Karpas-422 (cell line): ENCODE measurements around the gene PRRX1. TPM values are rescaled to one million over a fixed set of nuclear protein-coding genes. Genes with fewer than 3 reads are reported as not detected.

Experiments used
- DNase-seq: peaks from one replicate; pipeline ENCODE4 v3.0.0-alpha.2; 2015
- H2AFZ ChIP-seq: fragments of 200-600 bp; sonication (generic); 2 replicates; pipeline ENCODE4 v1.6.1; 2014; ENCODE audit warnings: antibody characterized with exemption, low read length, mixed read lengths
- H3K27ac ChIP-seq: fragments of 200-600 bp; sonication (generic); 2 replicates; pipeline ENCODE4 v1.5.1; 2014; ENCODE audit warnings: mild to moderate bottlenecking, low read length, moderate library complexity
- H3K27me3 ChIP-seq: fragments of 200-600 bp; sonication (generic); 2 replicates; pipeline ENCODE4 v1.6.1; 2014; ENCODE audit warnings: low read length, mixed read lengths
- H3K36me3 ChIP-seq: fragments of 200-600 bp; sonication (generic); 2 replicates; pipeline ENCODE4 v1.6.1; 2014; ENCODE audit warnings: low read length, mixed read lengths; ENCODE audit not compliant: insufficient read depth
- H3K4me1 ChIP-seq: fragments of 200-600 bp; sonication (generic); 2 replicates; pipeline ENCODE4 v1.6.1; 2014; ENCODE audit warnings: mild to moderate bottlenecking, low read length, mixed read lengths
- H3K4me2 ChIP-seq: fragments of 200-600 bp; sonication (generic); 2 replicates; pipeline ENCODE4 v1.6.1; 2014; ENCODE audit warnings: low read length, low read depth, mild to moderate bottlenecking; ENCODE audit not compliant: poor library complexity, severe bottlenecking
- H3K4me3 ChIP-seq: fragments of 200-600 bp; sonication (generic); 2 replicates; pipeline ENCODE4 v1.5.1; 2014; ENCODE audit warnings: mild to moderate bottlenecking, antibody characterized with exemption, low read length, mixed read lengths
- H3K79me2 ChIP-seq: fragments of 200-600 bp; sonication (generic); 2 replicates; pipeline ENCODE4 v1.6.1; 2014; ENCODE audit warnings: mild to moderate bottlenecking, low read length, mixed read lengths
- H3K9ac ChIP-seq: fragments of 200-600 bp; sonication (generic); 2 replicates; pipeline ENCODE4 v1.6.0; 2014; ENCODE audit warnings: low read length
- H3K9me2 ChIP-seq: fragments of 200-600 bp; sonication (generic), shearing (Covaris generic); replicated peaks from 2 replicates; pipeline ENCODE4 v1.6.0; 2014; ENCODE audit warnings: mild to moderate bottlenecking, low read length, moderate library complexity; ENCODE audit not compliant: insufficient read depth
- H3K9me3 ChIP-seq: fragments of 300-700, 200-600 bp; sonication (generic); 2 replicates; pipeline ENCODE4 v1.6.1; 2014; ENCODE audit warnings: low read length, mixed read lengths
- H4K20me1 ChIP-seq: fragments of 200-600 bp; sonication (generic); 2 replicates; pipeline ENCODE4 v1.6.1; 2014; ENCODE audit warnings: mild to moderate bottlenecking, antibody characterized with exemption, low read length, low read depth; ENCODE audit not compliant: insufficient read depth
- total RNA-seq: library from RNA; depleted of rRNA; stranded (reverse); fragments of >200 nt; shearing (Covaris generic); gene quantifications from 2 replicates; pipeline ENCODE4 v1.2.3, GENCODE V29; 2014; ENCODE audit warnings: low replicate concordance

Gene PRRX1
- total RNA-seq, 1 experiment from 2014 or later = not detected

DNA sequence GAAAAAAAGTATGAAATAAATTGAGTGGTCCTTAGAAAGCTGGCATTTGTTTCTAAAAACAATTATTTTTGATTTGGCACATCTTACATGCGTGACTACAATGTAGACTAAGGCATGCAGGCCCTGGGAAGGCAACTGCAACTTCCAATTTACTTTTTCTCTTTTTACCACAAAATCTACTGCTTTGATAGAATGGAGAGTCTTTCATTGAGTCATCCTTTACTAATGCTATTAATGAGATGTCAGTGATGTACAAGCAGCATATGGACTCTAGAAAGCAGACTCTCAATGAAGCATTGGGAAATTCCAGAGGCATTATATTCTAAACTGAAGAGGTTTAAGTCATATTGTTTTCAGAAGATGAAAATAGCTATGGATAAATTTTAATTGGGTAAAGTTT is 29.6 kb upstream of the PRRX1 start:
- H3K79me2 ChIP-seq = no peaks in the 10 kb centered on the region
- H3K27me3 ChIP-seq = no peaks in the 10 kb centered on the region
- no peaks in the 10 kb centered on the region for H4K20me1 ChIP-seq
- H3K4me3 ChIP-seq = no peak overlapping the region
- H3K9me3 ChIP-seq = no peaks in the 10 kb centered on the region
- no peak overlapping the region for H3K9ac ChIP-seq
- H3K4me1 ChIP-seq = no peaks in the 10 kb centered on the region
- no peak overlapping the region for H3K27ac ChIP-seq
- no peak overlapping the region for H3K4me2 ChIP-seq
- no peak overlapping the region for H2AFZ ChIP-seq
- no peaks in the 10 kb centered on the region for H3K36me3 ChIP-seq
- no peaks in the 10 kb centered on the region for H3K9me2 ChIP-seq
- DNase-seq = no peak

DNA sequence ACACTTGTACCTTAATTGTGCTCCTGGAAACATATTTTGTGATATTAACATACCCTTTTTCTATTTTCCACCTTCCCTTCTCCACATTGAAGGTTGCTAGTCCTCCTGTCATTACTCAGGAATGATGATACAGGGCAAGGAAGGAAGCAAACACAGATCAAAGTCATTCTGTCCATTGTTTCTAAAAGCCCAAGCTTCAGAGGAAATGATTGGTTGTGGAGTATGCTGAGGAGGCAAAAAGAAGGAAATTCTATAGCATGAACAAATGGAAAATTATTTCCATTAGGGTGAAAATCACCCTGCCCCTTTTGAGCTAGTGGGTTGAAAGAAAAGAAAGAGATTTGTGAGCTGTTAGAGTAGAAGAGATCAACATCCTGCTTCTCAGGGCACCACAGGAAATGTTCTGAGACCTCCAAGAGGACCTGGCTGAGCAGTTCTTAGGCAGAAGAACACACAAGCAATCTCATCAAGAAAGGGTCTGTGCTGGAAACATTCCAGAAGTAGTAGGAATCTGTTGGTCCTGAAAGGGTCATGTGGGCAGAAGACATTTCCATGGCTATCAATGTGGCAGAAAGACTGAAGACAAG is 29.0 kb upstream of the PRRX1 start:
- no peak overlapping the region for H3K9ac ChIP-seq
- no peak overlapping the region for H3K4me2 ChIP-seq
- H3K27ac ChIP-seq = no peak overlapping the region
- H3K4me3 ChIP-seq = no peak overlapping the region
- H4K20me1 ChIP-seq = no peaks in the 10 kb centered on the region
- H3K79me2 ChIP-seq = no peaks in the 10 kb centered on the region
- no peak for DNase-seq
- no peaks in the 10 kb centered on the region for H3K27me3 ChIP-seq
- no peaks in the 10 kb centered on the region for H3K4me1 ChIP-seq
- no peaks in the 10 kb centered on the region for H3K36me3 ChIP-seq
- no peaks in the 10 kb centered on the region for H3K9me3 ChIP-seq
- no peak overlapping the region for H2AFZ ChIP-seq
- no peaks in the 10 kb centered on the region for H3K9me2 ChIP-seq

DNA sequence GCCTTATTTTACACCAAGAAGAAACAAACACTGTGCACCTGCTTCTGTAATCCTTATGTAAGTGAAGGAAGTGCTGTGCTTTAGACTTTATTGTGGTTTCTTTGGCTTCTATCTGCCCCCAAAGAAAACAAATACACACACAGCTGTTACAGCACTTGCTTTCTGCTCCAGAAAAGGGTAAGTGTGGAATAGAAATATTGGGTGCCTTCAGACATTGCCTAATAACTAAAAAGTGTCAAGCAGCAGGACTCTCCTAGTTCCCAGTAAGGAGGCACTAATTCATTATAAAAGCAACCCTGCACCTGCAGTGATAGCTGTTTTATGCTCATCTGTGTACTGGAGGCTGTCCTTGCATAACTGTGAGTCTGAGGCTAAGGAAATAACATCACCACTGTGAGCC is 23.4 kb upstream of the PRRX1 start:
- no peaks in the 10 kb centered on the region for H3K36me3 ChIP-seq

DNA sequence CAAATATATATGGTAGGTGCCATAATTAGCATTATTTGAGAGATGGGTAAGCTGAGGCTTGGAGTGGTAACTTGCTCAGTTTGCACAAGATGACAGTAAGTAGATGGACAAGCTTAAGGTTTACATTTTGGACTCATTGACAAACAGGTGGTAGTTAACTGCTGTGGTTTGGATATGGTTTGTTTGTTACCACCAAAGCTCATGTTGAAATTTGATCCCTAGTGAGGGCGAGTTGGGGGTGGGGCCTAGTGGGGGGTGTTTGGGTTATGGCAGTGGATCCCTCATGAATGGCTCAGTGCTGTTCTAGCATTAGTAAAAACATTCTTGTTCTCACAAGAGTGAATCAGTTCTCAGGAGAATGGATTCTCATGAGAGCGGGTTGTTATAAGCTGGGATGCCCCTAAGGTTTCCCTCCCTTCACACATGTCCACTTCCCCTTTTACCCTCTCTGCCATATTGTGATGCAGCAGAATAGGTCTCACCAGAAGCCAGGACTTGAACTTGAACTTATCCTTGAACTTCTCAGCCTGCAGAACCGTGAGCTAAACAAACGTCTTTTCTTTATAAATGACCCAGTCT is 6.6 kb upstream of the PRRX1 start:
- Histone ChIP-seq H3K9me3 (no peaks in the 10 kb centered on the region), H3K9me2 (no peaks in the 10 kb centered on the region), H3K9ac (no peak overlapping the region), H2AFZ (no peak overlapping the region), H3K4me3 (no peak overlapping the region), H3K4me2 (no peak overlapping the region), H4K20me1 (no peaks in the 10 kb centered on the region), H3K27me3 (no peaks in the 10 kb centered on the region), H3K79me2 (no peaks in the 10 kb centered on the region), H3K36me3 (no peaks in the 10 kb centered on the region), H3K4me1 (no peaks in the 10 kb centered on the region), H3K27ac (no peak overlapping the region)
- no peak for DNase-seq

More for the DNA sequence above, 23.4 kb upstream of the PRRX1 start:
- Histone ChIP-seq H2AFZ (no peak overlapping the region), H3K4me2 (no peak overlapping the region), H3K4me1 (no peaks in the 10 kb centered on the region), H3K9me3 (no peaks in the 10 kb centered on the region), H3K9me2 (no peaks in the 10 kb centered on the region), H3K27me3 (no peaks in the 10 kb centered on the region), H3K79me2 (no peaks in the 10 kb centered on the region), H3K27ac (no peak overlapping the region), H3K9ac (no peak overlapping the region), H4K20me1 (no peaks in the 10 kb centered on the region), H3K4me3 (no peak overlapping the region)
- no peak for DNase-seq

DNA sequence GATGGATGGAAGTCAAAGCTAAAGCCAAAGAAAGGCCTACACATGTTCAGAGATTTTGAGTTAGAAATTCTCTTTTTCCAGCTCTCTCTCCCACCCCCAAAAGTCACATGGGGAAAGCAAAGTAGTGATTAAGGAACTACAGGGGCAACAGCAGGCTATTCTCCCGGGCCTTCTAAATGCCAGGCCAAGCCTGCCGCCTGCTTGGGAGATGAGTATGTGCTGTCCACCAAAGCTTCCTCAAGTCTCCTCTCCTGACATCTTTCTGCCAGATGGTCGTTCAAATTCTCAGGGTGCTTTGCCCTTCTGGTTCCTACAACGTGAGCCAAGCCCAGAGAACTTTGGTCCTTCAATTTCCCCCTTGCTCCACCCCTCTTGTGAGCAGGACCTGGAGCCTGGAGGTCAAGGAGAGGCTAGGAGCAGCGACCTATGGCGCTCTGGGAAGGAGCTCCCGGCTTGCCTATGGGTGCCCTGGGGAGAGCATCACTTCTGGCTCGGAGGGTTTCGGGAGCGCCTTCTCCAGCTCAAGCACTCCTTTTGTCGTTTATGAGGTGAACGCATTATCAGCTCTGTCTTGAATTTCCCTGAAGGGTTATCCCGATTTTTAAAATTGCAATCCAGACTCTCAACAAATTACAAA is 4.4 kb upstream of the PRRX1 start:
- Histone ChIP-seq H3K4me2 (no peak overlapping the region), H4K20me1 (no peaks in the 10 kb centered on the region), H3K36me3 (no peaks in the 10 kb centered on the region), H3K9me3 (no peaks in the 10 kb centered on the region), H3K9ac (no peak overlapping the region), H3K27ac (no peak overlapping the region), H3K79me2 (no peaks in the 10 kb centered on the region), H3K27me3 (no peaks in the 10 kb centered on the region), H3K4me1 (no peaks in the 10 kb centered on the region), H3K9me2 (no peaks in the 10 kb centered on the region), H3K4me3 (no peak overlapping the region), H2AFZ (no peak overlapping the region)
- DNase-seq = no peak

DNA sequence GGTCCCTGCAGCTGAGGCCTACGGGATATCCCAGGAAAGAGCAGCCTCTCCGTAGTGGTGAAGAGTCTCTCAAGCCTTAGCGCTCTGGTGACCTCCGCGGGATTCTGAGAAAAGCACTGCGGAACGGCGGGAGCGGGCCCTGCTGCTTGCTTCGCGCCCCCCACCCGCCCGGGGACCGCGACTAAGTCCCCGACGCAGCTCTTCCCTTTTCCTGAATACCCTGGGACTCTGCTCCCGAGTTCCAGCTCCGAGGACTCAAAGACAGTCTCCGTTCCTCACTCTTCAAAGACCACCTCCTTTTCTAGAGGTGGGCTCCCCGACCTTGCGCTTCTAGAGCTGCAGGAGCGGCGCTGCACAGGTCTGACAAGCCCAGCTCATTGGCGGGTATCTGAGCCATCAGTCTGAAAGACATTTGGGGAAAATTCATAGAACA is 3.6 kb upstream of the PRRX1 start:
- no peaks in the 10 kb centered on the region for H3K27me3 ChIP-seq

DNA sequence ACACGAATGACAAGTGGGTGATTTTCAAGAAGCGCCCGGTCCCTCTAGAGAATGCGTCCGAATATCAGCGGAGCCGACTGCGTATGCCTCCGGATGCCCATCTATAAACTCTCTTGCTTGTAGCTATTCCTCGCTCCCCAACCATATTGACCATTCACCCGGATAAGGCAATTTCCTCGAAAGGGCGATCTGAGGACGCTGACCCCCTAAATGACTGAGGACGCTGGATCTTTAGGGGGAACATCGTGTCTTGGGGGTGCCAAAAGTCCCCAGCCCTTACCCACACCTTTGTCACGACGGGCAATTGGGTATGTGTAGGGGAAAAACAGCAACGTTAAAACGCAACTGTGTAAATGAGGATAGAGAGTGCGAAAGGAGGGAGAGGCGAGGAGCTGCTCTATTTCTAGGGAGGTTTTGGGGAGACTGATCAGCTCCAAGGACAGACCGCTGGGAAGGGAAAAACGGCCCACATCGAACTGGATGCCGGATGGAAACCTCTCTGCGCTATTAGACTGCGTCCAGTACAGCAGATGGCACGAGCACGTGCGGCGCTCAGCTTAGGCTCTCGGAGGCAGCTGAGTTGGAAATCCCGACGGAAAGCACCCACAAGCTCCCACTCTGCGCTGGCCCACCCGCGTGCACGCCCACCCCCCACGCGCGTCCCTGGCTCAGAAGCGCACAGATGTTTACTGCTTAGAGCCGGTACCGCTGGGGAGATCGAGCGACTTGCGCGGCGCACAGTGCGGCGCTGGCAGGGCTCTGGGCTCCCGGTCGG is 2.9 kb upstream of the PRRX1 start:
- no peak overlapping the region for H3K9ac ChIP-seq
- H4K20me1 ChIP-seq = no peaks in the 10 kb centered on the region
- no peak for DNase-seq
- H2AFZ ChIP-seq = no peak overlapping the region
- H3K79me2 ChIP-seq = no peaks in the 10 kb centered on the region
- H3K27ac ChIP-seq = no peak overlapping the region
- H3K9me3 ChIP-seq = no peaks in the 10 kb centered on the region
- no peak overlapping the region for H3K4me2 ChIP-seq
- no peaks in the 10 kb centered on the region for H3K27me3 ChIP-seq
- no peaks in the 10 kb centered on the region for H3K36me3 ChIP-seq
- no peak overlapping the region for H3K4me3 ChIP-seq
- H3K4me1 ChIP-seq = no peaks in the 10 kb centered on the region
- no peaks in the 10 kb centered on the region for H3K9me2 ChIP-seq

More for the DNA sequence above, 3.6 kb upstream of the PRRX1 start:
- no peak overlapping the region for H3K4me2 ChIP-seq
- H3K79me2 ChIP-seq = no peaks in the 10 kb centered on the region
- no peaks in the 10 kb centered on the region for H3K9me2 ChIP-seq
- no peak overlapping the region for H3K4me3 ChIP-seq
- no peaks in the 10 kb centered on the region for H3K9me3 ChIP-seq
- H2AFZ ChIP-seq = no peak overlapping the region
- H3K9ac ChIP-seq = no peak overlapping the region
- H3K36me3 ChIP-seq = no peaks in the 10 kb centered on the region
- no peak for DNase-seq
- H3K27ac ChIP-seq = no peak overlapping the region
- no peaks in the 10 kb centered on the region for H3K4me1 ChIP-seq
- H4K20me1 ChIP-seq = no peaks in the 10 kb centered on the region
